GM18858 (cell line): Measurements from ENCODE around the gene ADAMTS3.

Experiments
- ATAC-seq: cut with Tn5 transposase; IDR thresholded peaks from one replicate; pipeline ENCODE4 v1.9.1; 2021; ENCODE audit not compliant: unreplicated experiment

Gene ADAMTS3

GRCh38 chr4:72352711-72353110, 216.3 kb downstream of the ADAMTS3 start:
- ATAC-seq: no peak

- no peak for ATAC-seq
These were observed 217.5 kb downstream of the ADAMTS3 start for GRCh38 chr4:72351521-72351920.

- no peak for ATAC-seq
These were observed 220.3 kb downstream of the ADAMTS3 start for GRCh38 chr4:72348701-72349100.

- ATAC-seq: no peak
These were observed 224.6 kb downstream of the ADAMTS3 start for GRCh38 chr4:72344418-72344817.

- ATAC-seq: no peak
These were observed 227.6 kb downstream of the ADAMTS3 start for GRCh38 chr4:72341432-72341820.

- ATAC-seq: no peak
These were observed 228.1 kb downstream of the ADAMTS3 start for GRCh38 chr4:72340803-72341431.

- ATAC-seq: no peak
These were observed 231.0 kb downstream of the ADAMTS3 start for GRCh38 chr4:72338060-72338459.

GRCh38 chr4:72330381-72330780, 238.6 kb downstream of the ADAMTS3 start:
- no peak for ATAC-seq

GRCh38 chr4:72326692-72327632, 242.1 kb downstream of the ADAMTS3 start:
- ATAC-seq: peak; percentile 43

- ATAC-seq: no peak
These were observed 243.8 kb downstream of the ADAMTS3 start for GRCh38 chr4:72325215-72325614.

- no peak for ATAC-seq
These were observed 245.8 kb downstream of the ADAMTS3 start for GRCh38 chr4:72323227-72323626.

GRCh38 chr4:72320223-72320948, 248.6 kb downstream of the ADAMTS3 start:
- no peak for ATAC-seq

- ATAC-seq: no peak
These were observed 249.4 kb downstream of the ADAMTS3 start for GRCh38 chr4:72319601-72320021.

GRCh38 chr4:72318421-72319170, 250.4 kb downstream of the ADAMTS3 start:
- ATAC-seq: no peak

GRCh38 chr4:72314869-72315268, 254.2 kb downstream of the ADAMTS3 start:
- ATAC-seq: no peak

GRCh38 chr4:72313121-72313520, 255.9 kb downstream of the ADAMTS3 start:
- ATAC-seq: no peak

- no peak for ATAC-seq
These were observed 256.9 kb downstream of the ADAMTS3 start for GRCh38 chr4:72312032-72312650.

GRCh38 chr4:72311291-72311690, 257.7 kb downstream of the ADAMTS3 start:
- no peak for ATAC-seq

- no peak for ATAC-seq
These were observed 263.4 kb downstream of the ADAMTS3 start for GRCh38 chr4:72305620-72306019.

- ATAC-seq: no peak
These were observed 263.9 kb downstream of the ADAMTS3 start for GRCh38 chr4:72305080-72305479.
